B cell (primary cell): ENCODE results near the gene KRT4.

Source experiments
- CTCF ChIP-seq: fragments of 200-600 bp; IDR thresholded peaks from one replicate; pipeline ENCODE4 v1.8.0; 2022; ENCODE audit warnings: antibody characterized with exemption, mild to moderate bottlenecking
- EZH2 ChIP-seq: IDR thresholded peaks from 2 replicates; pipeline ENCODE4 v1.6.1; 2012; ENCODE audit warnings: borderline replicate concordance, low read depth, mild to moderate bottlenecking, moderate library complexity, low read length; ENCODE audit not compliant: insufficient read depth, poor library complexity, severe bottlenecking

GRCh38 chr12:52818887-52819420 lies 5.0 kb upstream of the KRT4 start:
- no peak for TF ChIP-seq CTCF
- no peak for TF ChIP-seq EZH2
